ENCODE results near the gene CDH13. TPM values are rescaled to one million over a fixed set of nuclear protein-coding genes. Genes with fewer than 3 reads are reported as not detected.

CDH13 gene
- total and polyA plus RNA-seq, 2 of the 8 experiments (the other 6 are each of a cell fraction or from before 2014, with no cell fraction given), result 2.3 to 2.4 TPM

- no peak overlapping the region for H3K56ac ChIP-seq (replicated peaks; ENCODE audit: insufficient read length, low read depth, low read length)
- no peak overlapping the region for H2AFZ ChIP-seq (ENCODE audit: low read length)
- no peaks in the 10 kb centered on the region for H3K79me1 ChIP-seq (ENCODE audit: low read depth, low read length)
- no peak overlapping the region for H3K4me2 ChIP-seq (ENCODE audit: insufficient read depth in 1 of 2, low read depth in 2 of 2, low read length in 2 of 2)
- H3K4me1 ChIP-seq (replicated peaks in 1 of 4; ENCODE audit: control insufficient read depth in 3 of 4, insufficient read depth in 4 of 4, low read length in 3 of 4), result peaks cover 0 to 4% (median 0%) of the 10 kb centered on the region in 4 experiments; a peak in 2 of 7 replicates
- no peak overlapping the region for H2BK120ac ChIP-seq (replicated peaks; ENCODE audit: low read depth, low read length)
- TF ChIP-seq EP300 (IDR thresholded peaks at IDR 0.05; ENCODE audit: borderline replicate concordance in 1 of 2, low read depth in 2 of 2, low read length in 2 of 2) (no peak), E2F6 (IDR thresholded peaks at IDR 0.05) (no peak), SP4 (IDR thresholded peaks at IDR 0.05; ENCODE audit: low read length) (no peak)
- H3K23ac ChIP-seq (ENCODE audit: insufficient read length), result no peak overlapping the region
- no peak overlapping the region for H2BK15ac ChIP-seq (ENCODE audit: low read length)
- ChIA-PET POLR2A (ENCODE audit: partially characterized antibody) (no interaction called here), CTCF (ENCODE audit: partially characterized antibody) (interaction anchor here (1.5 to 2.5 kb wide), 2 partner anchors 9 to 11 kb away, joined by 5 to 11 read pairs; no protein-coding TSS in a partner anchor)
- 87% methylated on average over 7 of the region's 7 CpGs; no CpG with 5 or more reads in 1 of the 2 experiments for WGBS, 2 experiments (ENCODE audit: extremely low coverage in 1 of 2, insufficient coverage in 1 of 2, insufficient read length in 1 of 2, insufficient replicate concordance in 2 of 2, low coverage in 1 of 2, low lambda C conversion rate in 2 of 2, missing lambda C conversion rate in 1 of 2)
- no peaks in the 10 kb centered on the region for H3K79me2 ChIP-seq (ENCODE audit: control insufficient read depth in 1 of 2, insufficient read depth in 2 of 2, low read length in 2 of 2)
- H3K9ac ChIP-seq (replicated peaks in 1 of 4; ENCODE audit: extremely low read depth in 1 of 4, low read depth in 3 of 4, low read length in 3 of 4), result no peak overlapping the region
- H2AK5ac ChIP-seq (ENCODE audit: low read depth, low read length), result no peak overlapping the region
- no peaks in the 10 kb centered on the region for H4K20me1 ChIP-seq (replicated peaks in 1 of 2; ENCODE audit: control insufficient read depth in 1 of 2, insufficient read depth in 2 of 2, low read length in 2 of 2)
- no peak overlapping the region for H2BK5ac ChIP-seq (ENCODE audit: low read depth, low read length)
- H3K27ac ChIP-seq (ENCODE audit: low read depth, low read length), result no peak overlapping the region
- DNase-seq (ENCODE audit: low read depth in 1 of 2, low spot score in 2 of 2), result no peak
- FAIRE-seq, result no peak
- H4K8ac ChIP-seq (ENCODE audit: extremely low read depth, insufficient read depth, low read length), result no peak overlapping the region
- no peaks in the 10 kb centered on the region for H3K36me3 ChIP-seq (ENCODE audit: control insufficient read depth in 2 of 4, insufficient read depth in 4 of 4, low read length in 3 of 4)
- no peak overlapping the region for H3K18ac ChIP-seq (ENCODE audit: extremely low read depth, low read length)
- H3K9me3 ChIP-seq (ENCODE audit: insufficient read depth in 2 of 2, low read depth in 1 of 2, low read length in 1 of 2), result no peaks in the 10 kb centered on the region; a peak in 1 of 4 replicates
- no peaks in the 10 kb centered on the region for H3K23me2 ChIP-seq (ENCODE audit: low read depth, low read length)
- no peak overlapping the region for H2BK20ac ChIP-seq (ENCODE audit: low read length)
- H4K5ac ChIP-seq (ENCODE audit: insufficient read length, low read depth, low read length), result no peak overlapping the region
- H3K27me3 ChIP-seq (replicated peaks in 1 of 4; ENCODE audit: control insufficient read depth in 3 of 4, extremely low read depth in 1 of 4, insufficient read depth in 3 of 4, low read length in 3 of 4), result no peaks in the 10 kb centered on the region
- H2BK12ac ChIP-seq (ENCODE audit: low read depth, low read length), result no peak overlapping the region
- H3K4ac ChIP-seq (replicated peaks; ENCODE audit: insufficient read length, low read depth, low read length), result no peak overlapping the region
- no peak overlapping the region for H4K91ac ChIP-seq (replicated peaks; ENCODE audit: insufficient read length, low read length)
- H3K4me3 ChIP-seq (ENCODE audit: extremely low read depth in 1 of 4, insufficient read depth in 2 of 4, low read depth in 3 of 4, low read length in 4 of 4), result no peak overlapping the region
- no peak overlapping the region for H3K14ac ChIP-seq (ENCODE audit: insufficient read length)
Measured at GRCh38 chr16:82744958-82745357, 118.2 kb downstream of the CDH13 start.
